Stimulated activated CD4-positive, alpha-beta T cell treated with anti-CD3 and anti-CD28 coated beads, Interleukin-15, amount 100 ng/mL, for 48 hours (primary cell): Measurements from ENCODE around the gene SSBP1.
"Not testable (repeated sequence)": the region's sequence is repeated elsewhere in the genome, so short reads cannot be mapped to it uniquely, and the experiment has no call there.

ENCODE experiments used
- DNase-seq, 2 donors: peaks; one replicate each; pipeline ENCODE4 v3.0.0-alpha.2; 2020; ENCODE audit warnings: low read depth in 2 of 2

The SSBP1 gene

DNA sequence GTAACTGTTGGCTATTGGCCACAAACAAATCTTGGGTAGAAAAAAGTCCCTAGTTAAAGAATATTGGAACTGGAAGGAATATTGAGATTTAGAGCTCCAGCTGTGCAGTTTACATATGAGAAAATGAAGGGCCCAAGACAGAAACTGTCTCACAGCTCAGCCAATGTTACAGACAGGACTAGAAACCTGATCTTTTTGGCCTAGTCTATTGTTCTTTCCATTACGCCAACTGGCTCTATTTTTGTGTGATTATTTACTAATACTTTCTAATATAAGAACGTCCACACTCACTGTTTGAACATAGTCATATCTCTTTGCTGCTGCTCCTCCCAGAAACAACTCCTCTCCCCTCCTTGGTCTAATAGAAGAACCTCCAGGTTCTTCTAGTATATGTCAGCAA is 28.8 kb upstream of the SSBP1 start:
- DNase-seq = no peak

DNA sequence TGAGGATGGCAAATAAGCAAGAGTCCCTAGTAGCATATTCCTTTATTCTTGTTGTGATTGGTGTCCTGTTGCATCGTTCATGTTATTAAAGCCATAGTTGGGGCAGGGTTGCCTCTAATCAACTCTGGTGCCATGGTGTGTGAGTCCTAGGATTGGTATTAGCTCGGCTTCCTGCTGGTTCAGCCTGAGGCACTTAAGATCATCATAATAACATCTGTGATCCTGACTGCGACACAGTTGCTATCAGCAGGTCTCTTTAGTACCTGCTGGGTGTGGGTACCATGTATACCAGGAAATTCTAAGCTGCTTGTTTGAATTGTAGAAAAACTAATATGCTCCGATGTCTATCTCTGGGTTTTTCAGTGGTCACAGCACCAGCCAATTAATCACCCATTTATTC is 28.4 kb upstream of the SSBP1 start:
- DNase-seq = no peak

DNA sequence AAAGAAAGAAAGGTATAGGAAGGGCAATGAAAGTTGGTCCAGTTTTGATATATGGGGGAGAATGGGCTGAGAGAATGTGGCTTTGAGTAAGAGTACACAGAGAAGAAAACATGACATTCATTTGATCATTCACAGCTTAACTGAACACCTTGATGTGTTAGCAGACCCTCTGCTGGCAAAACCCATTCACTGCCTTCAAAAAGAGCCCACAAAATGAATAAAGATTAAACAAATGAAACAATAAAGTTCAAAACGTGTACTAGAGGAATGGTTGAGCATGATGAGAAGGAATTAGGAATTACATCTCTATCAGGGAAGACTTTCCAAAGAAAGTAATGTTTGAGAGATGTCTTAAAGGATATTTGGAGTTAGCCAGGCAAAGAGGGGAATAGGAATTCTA is 27.9 kb upstream of the SSBP1 start:
- no peak for DNase-seq

DNA sequence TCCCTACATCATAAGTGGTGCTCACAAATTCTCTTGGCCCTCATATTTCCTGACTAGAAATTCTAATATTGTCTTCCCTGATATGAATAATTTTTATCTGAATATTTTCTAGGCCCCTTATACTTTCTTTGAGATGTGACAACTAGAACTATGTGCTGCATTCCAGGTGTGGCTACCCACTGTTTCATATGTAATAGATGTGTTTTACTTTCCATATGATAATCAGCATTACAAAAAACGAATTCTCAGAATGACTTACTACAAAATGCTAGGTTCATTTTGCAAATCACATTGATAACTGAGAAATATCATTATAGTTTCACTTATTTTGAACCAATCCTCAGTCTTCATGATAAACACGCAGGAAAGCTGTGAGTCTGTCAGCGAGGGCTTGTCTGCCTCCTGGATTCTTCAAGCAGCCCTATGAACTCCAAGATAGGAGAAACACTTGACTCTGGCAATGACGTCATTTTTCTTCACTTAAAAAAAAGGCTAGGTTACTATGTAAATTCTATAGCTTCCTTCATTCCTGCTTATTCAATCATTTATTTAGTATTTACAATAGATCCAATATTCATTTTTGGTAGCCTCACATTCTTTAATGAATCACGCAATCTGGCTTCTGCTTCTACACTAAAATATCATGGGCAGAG is 25.4 kb upstream of the SSBP1 start:
- DNase-seq = no peak

DNA sequence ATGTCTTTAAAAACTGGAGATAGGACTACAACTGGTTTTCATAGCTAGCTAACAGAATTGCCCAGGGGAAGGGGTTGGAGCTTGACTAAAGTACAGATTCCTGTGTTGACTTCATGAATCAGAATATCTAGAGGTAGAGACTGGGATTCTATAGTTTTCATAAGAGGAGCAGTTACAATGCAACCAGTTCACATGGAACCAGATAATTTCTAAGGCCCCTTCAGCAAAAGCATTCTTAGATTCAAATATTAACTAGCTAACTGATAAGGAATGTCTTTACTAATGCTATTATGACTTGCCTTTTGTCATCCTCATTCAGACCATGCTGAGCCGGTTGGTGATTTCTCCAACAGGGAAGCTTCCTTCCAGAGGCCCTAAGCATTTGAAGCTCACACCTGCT is 24.3 kb upstream of the SSBP1 start:
- DNase-seq = no peak

DNA sequence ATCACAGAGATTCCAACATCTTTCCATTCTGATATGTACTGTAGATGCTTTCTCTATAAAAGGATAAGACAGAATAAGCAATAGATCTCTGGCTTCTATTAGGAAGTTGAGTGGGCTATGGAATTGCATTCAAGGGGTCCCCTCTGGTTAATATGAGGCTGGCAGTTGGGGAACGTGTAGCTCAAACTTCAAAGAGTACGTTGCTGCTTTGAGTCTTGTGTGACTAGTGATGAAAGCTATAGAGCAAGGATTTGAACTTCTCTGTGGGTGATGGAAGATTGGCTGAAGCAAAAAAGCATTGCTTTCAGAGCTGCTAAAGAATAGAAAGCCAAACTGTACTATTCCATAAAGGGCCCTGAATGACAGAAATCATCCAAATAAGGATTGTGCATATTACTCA is 23.6 kb upstream of the SSBP1 start:
- DNase-seq = no peak

DNA sequence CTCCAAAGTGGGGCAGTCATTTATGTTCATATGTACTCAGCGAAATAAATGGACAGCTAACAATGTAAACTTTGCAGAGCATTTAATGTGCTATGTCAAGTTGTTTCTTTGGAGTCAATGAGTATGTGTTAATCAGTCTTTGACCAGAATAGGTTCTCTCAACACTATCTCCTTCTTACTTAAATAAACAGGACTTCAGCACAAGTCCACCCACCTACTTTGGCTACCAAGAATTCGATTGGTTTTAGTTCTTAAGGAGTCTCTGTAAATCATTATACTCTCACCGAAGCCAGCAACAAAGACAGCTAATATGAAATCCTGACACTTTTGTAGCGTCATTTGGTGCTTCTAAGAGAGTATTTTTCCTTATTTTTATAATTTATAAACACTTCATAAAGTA is 23.1 kb upstream of the SSBP1 start:
- DNase-seq = no peak

DNA sequence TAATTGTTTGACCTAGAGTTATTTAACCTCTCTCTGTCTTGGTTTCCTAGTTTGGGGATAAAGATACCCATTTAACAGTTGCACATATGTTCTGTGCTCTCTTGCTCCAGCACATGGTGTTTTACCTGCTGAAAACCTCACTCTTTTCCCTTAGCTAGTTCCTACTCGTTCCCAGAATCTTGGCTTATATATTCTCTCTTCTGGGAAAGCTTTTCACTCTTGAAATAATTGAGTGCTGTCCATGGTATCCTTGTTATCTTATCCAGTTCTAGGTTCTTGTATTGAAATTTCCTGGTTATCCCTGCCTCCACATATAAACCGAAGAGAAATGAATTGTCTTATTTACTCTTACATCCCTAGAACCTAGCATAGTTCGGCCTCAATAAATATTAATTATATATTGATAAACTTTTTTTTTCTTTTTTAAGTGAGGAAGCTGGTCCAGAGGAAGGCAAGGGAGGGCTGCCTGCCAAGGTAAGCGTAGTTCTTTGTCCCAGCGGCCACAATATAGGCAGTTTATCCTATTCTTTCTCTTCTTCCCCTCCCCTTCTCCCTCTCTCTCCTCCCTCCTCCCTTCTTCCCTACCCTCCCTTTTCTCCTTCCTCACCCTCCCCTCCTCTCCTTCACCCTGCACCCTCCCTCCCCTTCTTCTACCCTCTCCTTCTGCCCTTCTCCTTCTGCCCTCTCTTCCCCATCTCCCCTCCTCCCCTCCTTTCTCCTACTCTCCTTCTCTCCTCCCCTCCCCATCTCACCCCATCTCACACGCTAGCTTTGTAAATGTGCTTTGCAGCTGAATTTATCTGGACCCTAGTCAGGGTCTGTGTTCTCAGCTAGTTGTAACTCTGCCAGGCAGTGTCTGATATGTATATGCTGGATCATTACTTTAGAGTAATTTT is 22.1 kb upstream of the SSBP1 start:
- no peak for DNase-seq

DNA sequence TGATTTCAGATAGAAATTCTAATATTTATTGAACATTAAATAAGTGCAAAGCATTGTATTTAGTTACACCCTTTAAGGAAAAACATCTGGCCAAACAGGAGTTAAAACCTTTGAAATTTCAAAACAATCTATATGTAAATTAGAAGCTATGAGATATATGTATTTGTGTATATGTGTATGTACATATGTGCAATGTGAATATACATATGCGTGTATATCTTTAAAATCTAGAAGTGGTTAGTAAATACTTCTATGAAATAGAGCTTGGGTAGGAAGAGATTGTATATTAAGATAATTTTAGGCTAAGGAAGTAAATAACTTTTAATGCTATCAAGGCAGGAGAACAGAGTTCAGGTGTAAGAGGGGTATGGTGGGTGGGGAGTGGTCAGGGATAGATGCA is 20.7 kb upstream of the SSBP1 start:
- DNase-seq = no peak

DNA sequence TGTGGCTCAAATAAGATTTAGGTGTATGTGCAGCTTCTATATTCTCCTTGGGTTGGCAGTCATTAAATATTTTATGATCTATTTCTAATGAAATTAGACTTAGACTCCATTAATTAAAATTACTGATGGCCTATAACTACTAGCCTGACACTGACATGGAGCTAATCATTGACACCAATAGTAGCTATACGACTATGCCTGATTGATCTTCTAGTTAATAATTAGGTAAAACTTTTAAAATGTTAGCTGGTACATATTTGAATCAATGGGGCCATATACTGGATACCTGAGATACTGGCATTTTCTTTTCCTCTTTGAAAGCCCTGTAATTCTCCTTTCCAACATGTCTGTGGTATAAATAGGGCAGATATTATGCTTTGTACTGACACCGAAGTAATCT is 15.6 kb upstream of the SSBP1 start:
- no peak for DNase-seq

DNA sequence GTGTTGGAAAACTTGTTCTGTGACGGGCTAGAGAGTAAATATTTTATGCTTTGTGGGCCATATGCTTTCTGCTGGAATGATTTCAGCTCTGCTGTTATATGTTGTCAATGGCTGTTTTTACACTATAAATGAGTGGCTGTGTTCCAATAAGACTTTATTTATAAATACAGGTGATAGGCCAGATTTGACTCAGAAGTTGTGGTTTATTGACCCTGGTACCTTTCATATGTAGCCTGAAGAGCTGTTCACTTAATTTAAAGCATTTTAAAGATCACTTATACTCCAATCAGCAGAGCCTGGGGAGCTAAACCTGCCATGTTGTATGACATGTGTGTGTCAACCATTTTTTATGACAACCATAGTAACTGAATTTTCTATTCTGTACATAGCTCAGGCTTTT is 9.1 kb upstream of the SSBP1 start:
- DNase-seq = no peak

DNA sequence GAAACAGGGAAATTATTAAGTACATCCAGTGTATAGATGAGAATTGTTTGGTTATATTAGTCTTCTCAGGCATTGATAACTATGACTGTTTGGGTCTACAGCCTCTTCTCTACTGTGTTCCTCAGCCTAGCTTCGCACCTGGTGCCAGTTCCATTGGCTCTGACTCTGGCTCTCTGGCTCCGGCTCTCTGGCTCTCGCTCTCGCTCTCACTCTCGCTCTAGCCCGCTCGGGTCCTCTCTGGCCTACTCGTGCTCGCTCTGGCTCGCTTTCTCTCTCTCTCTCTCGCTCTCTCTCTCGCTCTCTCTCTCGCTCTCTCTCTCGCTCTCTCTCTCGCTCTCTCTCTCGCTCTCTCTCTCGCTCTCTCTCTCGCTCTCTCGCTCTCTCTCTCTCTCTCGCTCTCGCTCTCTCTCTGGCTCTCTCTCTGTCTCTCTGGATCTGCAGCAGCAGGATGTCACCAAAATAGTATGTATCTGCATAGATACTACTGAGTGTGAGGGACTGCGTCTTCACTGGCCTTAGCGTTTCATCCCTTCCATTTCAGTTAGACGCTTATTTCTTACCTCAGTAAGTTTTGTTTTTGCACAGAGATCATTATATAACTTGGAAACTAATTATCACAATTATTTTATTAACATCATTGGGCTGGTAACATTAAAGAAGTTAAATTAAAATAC is 6.5 kb upstream of the SSBP1 start:
- DNase-seq = no peak

DNA sequence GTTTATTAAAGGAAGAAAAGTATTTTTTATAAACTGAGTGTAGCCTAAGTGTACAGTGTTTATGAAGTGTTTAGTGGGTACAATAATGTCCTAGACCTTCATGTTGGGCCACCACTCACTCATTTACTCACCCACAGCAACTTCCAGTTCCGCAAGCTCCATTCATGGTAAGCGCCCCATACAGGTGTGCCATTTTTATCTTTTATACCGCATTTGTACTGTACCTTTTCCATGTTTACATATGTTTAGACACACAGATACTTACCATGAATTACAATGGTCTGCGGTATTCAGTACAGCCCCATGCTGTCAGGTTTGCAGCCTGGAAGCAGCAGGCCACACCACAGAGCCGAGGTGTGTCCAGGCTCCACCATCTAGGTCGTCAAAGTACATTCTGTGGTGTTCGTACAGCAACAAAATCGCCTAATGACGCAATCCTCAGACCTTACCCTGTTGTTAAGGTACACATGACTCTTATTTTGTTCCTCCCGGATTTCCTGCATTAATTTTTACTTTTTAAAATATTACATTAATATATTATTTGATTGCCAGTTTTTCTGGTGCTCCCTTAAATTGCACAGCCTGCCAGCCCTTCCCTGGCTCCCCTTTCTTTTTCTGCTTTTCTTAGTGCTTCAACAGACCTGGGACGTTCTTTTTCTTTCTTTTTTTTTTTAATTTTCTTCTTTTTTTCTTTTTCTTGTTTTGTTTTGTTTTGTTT is 881 bp upstream of the SSBP1 start:
- no peak for DNase-seq

DNA sequence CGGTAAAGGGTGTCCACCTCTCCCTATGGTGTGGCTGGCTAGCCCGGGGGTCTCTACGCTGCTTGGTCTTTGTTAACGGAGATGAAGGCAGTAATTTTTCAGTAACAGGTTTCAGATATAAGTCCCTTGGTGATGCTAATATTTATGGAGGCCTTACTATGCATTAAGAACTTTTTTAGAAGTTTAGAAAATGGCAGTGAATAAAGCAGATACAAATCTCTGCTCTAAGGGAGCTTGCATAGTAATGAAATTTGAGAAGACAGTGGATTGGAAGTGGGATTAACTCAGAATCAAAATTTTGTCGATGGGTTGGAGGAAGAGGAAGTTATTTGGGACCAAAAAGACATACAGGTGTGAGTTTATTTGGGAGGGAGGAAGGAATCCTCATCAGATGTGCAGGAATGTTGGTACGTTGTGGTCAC is 445 bp downstream of the SSBP1 start:
- DNase-seq = no peak

DNA sequence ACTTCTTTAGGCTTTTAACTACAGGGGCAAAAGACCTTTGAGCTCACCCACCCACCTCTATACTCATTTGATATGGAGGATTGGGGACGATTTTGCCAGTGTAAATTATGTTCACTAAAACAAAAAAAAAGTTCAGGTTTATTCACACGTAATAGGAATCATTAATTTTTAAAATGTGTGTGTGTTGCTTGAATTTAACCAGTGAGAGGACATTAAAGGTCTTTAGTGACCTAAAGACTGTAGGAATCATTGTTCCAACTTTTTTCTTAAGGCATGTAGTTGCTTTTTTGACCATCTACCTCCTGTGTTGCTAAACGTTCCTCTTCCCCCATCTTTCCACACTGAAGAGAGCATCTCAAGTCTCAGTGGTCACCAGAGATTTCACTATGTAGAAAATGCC is 1.1 kb downstream of the SSBP1 start:
- no peak for DNase-seq

DNA sequence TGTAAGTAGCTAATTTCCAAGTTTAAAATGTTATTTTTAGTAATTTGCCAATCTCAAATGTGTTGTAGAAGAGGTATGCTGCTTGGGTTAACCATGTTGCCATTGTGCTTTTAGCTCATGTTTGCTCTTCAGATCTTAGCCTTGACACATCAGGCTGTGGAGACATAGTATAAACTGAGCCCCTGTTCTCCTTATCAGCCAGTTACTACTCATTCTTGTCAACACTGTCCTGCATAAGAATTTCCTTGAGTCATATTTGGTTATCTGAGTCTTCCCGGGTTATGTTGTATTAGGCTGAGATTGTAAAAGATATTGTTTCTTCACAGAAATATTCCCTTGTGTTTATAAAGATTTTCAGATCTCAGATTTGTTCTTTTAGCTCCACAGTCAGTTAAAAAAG is 4.1 kb downstream of the SSBP1 start:
- no peak for DNase-seq

DNA sequence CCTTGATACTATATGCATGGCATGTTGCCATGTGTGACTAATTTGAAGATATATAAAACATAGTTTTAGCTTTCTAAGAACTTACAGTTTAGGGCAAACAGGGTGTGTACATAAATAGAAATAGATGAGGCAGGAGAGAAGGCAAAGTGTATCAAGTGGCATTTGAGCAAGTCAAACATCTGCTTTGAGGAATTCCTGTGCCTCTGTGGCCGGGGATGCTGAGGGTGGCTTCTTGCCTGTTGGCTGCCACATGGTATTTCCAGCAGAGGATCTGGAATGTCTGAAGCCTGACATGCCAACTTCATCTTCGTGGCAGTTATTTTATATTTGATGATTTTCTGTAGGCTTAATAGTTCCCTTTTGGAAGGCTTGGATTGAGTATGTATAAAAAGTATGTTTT is 6.0 kb downstream of the SSBP1 start:
- no peak for DNase-seq

DNA sequence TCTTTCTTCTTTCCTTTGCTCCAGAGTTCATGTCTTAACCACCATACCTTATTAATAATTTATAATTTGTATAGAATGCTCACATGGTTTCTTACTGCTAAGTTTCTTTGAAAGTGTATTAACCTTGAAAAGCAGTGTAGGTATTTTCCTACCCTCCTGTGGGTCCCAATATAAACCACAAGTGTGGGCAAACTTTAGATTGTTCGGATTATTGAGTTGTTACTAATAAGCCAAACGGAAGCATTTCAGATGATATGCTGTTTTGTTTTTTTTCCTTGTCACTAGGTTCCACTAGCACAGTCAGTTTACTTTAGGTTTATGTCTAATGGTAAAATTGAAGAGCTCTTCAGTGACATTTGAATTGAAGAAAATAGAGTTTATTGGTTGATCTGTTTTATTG is 10.2 kb downstream of the SSBP1 start:
- DNase-seq = no peak

DNA sequence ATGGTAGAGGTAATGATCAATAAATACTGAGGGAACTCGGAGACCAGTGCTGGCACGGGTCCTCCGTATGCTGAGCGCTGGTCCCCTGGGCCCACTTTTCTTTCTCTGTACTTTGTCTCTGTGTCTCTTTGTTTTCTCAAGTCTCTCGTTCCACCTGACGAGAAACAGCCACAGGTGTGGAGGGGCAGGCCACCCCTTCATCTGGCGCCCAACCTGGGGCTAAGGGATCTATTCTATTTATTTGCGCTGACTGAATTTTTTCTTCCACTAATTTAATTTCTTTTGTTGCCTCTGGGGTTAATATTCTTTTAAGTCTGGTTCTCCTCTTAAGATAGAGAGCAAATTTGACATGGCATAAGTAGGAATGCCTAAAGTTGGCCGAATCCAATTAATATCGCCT is 13.7 kb downstream of the SSBP1 start:
- DNase-seq = not testable (repeated sequence)

DNA sequence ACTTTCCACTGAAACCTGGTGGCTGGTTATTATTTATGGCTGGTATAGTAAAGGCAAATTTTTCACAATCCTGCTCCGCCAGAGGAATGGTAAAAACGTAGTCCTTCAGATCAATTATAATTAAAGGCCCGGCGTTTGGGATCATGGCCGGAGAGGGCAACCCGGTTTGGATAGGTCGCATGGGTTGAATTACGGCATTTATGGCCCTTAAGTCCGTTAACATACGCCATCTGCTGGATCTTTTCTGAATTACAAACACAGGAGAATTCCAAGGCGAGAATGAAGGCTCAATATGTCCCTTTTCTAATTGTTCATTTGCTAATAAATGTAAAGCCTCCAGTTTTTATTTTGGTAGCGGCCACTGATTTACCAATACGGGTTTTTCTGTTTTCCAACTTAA is 14.5 kb downstream of the SSBP1 start:
- DNase-seq = no peak

DNA sequence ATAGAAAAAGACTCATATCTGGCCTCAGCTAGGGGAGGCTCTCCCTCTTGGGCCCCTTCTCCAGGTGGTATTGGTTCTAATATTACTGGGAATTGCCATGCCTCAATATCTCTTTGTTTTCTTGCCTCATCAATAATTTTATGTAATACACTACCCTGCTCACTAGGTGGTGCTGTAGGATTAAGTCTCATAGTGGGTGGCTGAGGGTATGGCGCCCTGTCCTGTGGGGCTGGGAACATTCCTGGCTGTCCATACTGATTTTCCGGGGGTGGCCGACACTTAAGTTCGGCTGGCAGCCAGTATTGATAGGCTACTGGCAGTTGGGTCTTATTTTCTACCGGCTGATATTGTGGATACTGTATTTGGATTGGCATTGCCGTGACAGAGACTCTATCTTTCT is 16.8 kb downstream of the SSBP1 start:
- no peak for DNase-seq

DNA sequence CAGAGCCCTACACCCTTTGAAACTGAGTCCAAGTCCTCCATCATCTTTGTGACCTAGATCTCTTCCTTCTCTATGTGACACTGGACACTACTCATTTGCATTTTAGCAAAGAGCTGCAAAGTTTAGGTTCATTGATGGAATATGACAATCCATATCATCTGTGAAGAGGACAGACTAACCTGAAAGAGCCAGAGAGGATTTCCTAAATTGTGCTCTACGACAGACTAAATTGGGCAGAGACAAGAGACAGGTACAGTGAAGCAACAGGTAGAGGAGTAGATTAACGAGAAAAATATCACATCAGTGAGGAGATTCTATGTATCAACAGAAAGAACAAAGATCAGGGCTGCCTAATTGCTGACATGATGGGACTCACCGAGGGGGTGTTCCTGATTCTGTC is 25.6 kb downstream of the SSBP1 start, which contains the start of gene TAS2R3:
Gene TAS2R3 (plus strand): TSS at position 301 of the 400 bp plus-strand sequence. CDS start 62 bp downstream, at position 363.
- DNase-seq = no peak
